Measurements from ENCODE around the gene VAC14.

DNA sequence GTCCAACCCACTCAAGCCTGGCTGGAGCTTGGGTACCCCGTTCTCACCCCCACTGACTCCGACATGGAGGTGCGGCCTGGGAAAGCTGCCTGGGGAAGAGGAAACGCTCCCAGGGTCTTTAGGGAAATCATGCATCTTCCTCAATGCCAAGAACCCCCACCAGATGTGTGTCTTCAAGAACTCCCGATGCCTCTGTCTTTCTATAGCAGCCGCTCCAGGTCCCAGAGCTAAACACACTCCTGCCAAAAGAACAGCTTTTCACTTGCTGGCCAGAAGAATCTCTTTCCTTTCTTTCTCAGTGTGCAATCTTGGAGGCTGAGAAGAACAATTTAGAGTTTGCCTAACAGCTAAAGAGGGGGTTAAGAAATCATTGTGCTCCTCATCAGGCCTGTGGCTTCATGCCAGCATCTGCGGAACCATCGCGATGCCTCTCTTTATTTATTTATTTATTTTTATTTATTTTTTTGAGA is 74.0 kb downstream of the VAC14 start:
- TF ChIP-seq CTCF (conservative IDR thresholded peaks at IDR 0.05 in 1 of 2, IDR thresholded peaks at IDR 0.05 in 1 of 2; ENCODE audit: extremely low read depth in 1 of 2, insufficient read depth in 1 of 2, low read depth in 1 of 2, low read length in 2 of 2) (no peak), EZH2 (IDR thresholded peaks at IDR 0.05; ENCODE audit: borderline replicate concordance, low read length) (no peak)
